Measurements from ENCODE around the gene IMMT. TPM values are rescaled to one million over a fixed set of nuclear protein-coding genes. Genes with fewer than 3 reads are reported as not detected.

IMMT gene
- total and polyA plus RNA-seq, 11 donors: 62.0 to 315 (median 219) TPM

- DNase-seq (no peak), ATAC-seq (no peak)
- H3K27ac ChIP-seq: no peak overlapping the region
- no peak overlapping the region for H3K4me3 ChIP-seq
- no peaks in the 10 kb centered on the region for H3K27me3 ChIP-seq
- H3K4me1 ChIP-seq: peaks cover 0 to 4% (median 0%) of the 10 kb centered on the region in 12 donors
- no peaks in the 10 kb centered on the region for H3K9me3 ChIP-seq
- TF ChIP-seq POLR2A (IDR thresholded peaks at IDR 0.05) (no peak), CTCF (IDR thresholded peaks at IDR 0.05) (no peak)
- WGBS, 4 donors: 91 to 93% (median 92%) methylated on average over 2 of the region's 2 CpGs
- intact Hi-C loops (cut with DNase I): no loop called here
- H3K36me3 ChIP-seq: peaks cover 2 to 100% (median 98%) of the 10 kb centered on the region in 9 donors
These were observed 59.1 kb downstream of the IMMT start for GRCh38 chr2:86136141-86136540.

GRCh38 chr2:86135653-86136052, 59.6 kb downstream of the IMMT start:
- ATAC-seq (no peak), DNase-seq (no peak)
- Histone ChIP-seq H3K4me1 (no peaks in the 10 kb centered on the region), H3K27me3 (no peaks in the 10 kb centered on the region), H3K36me3 (peaks cover 2 to 100% (median 100%) of the 10 kb centered on the region in 9 donors), H3K27ac (no peak overlapping the region), H3K4me3 (no peak overlapping the region), H3K9me3 (no peaks in the 10 kb centered on the region)
- TF ChIP-seq POLR2A (IDR thresholded peaks at IDR 0.05) (no peak), CTCF (IDR thresholded peaks at IDR 0.05) (no peak)
- intact Hi-C loops (cut with DNase I): no loop called here
- 80 to 85% (median 84%) methylated on average over 5 of the region's 5 CpGs for WGBS, 4 donors

- 91 to 96% (median 94%) methylated on average over 4 of the region's 4 CpGs for WGBS, 4 donors
- H3K4me1 ChIP-seq: no peaks in the 10 kb centered on the region
- H3K36me3 ChIP-seq: peaks cover 2 to 100% (median 100%) of the 10 kb centered on the region in 9 donors
- no peaks in the 10 kb centered on the region for H3K27me3 ChIP-seq
- no peak for DNase-seq
- intact Hi-C loops (cut with DNase I): loop anchor here in 1 of 10 donors (5.0 kb wide), 1 partner anchor 33 kb away; no protein-coding TSS in a partner anchor
- ATAC-seq: no peak
- H3K4me3 ChIP-seq: no peak overlapping the region
- no peaks in the 10 kb centered on the region for H3K9me3 ChIP-seq
- no peak for TF ChIP-seq POLR2A (IDR thresholded peaks at IDR 0.05)
- no peak for TF ChIP-seq CTCF (IDR thresholded peaks at IDR 0.05)
- no peak overlapping the region for H3K27ac ChIP-seq
These were observed 60.6 kb downstream of the IMMT start for GRCh38 chr2:86134709-86135108.

GRCh38 chr2:86124683-86125082, 70.6 kb downstream of the IMMT start:
- Histone ChIP-seq H3K27me3 (no peaks in the 10 kb centered on the region), H3K27ac (no peak overlapping the region), H3K4me1 (no peaks in the 10 kb centered on the region), H3K9me3 (no peaks in the 10 kb centered on the region), H3K36me3 (peaks cover 11 to 100% (median 100%) of the 10 kb centered on the region in 9 donors), H3K4me3 (no peak overlapping the region)
- TF ChIP-seq POLR2A (IDR thresholded peaks at IDR 0.05) (no peak), CTCF (IDR thresholded peaks at IDR 0.05) (no peak)
- ATAC-seq: no peak
- WGBS, 4 donors: 76 to 77% (median 77%) methylated on average over 5 of the region's 5 CpGs
- no peak for DNase-seq
- intact Hi-C loops (cut with DNase I): loop anchor here in 3 of 10 donors (5.0 to 10.0 kb wide), 2 partner anchors 33 to 50 kb away; no protein-coding TSS in a partner anchor
